Aorta (tissue), 5 donors: ENCODE results near the gene SIGLEC7. TPM values are rescaled to one million over a fixed set of nuclear protein-coding genes. Genes with fewer than 3 reads are reported as not detected.

Experiments
- ATAC-seq: fragments of 200-7000 bp; cut with Tn5 transposase; one replicate; pipeline ENCODE4 v1.9.1; 2022; ENCODE audit warnings: moderate library complexity; ENCODE audit not compliant: low FRiP score
- DNase-seq, 2 donors: peaks; one replicate each; pipeline ENCODE4 v3.0.0-alpha.2; 2020
- H3K27ac ChIP-seq, 2 donors: one replicate each; pipeline ENCODE4 v1.5.1; 2013; ENCODE audit warnings: low read length in 2 of 2, mild to moderate bottlenecking in 2 of 2, moderate library complexity in 2 of 2, control low read depth in 1 of 2, inconsistent platforms in 1 of 2, low read depth in 1 of 2
- H3K27me3 ChIP-seq, 2 donors: one replicate each; pipeline ENCODE4 v1.6.1; 2013; ENCODE audit warnings: control low read depth in 1 of 2, low read length in 1 of 2, mild to moderate bottlenecking in 1 of 2, moderate library complexity in 1 of 2; ENCODE audit not compliant: insufficient read depth in 2 of 2, control insufficient read depth in 1 of 2
- H3K36me3 ChIP-seq, 2 donors: one replicate each; pipeline ENCODE4 v1.6.1; 2013; ENCODE audit warnings: control low read depth in 1 of 2, low read length in 1 of 2, mild to moderate bottlenecking in 1 of 2; ENCODE audit not compliant: insufficient read depth in 2 of 2, control insufficient read depth in 1 of 2
- H3K4me1 ChIP-seq, 2 donors: one replicate each; pipeline ENCODE4 v1.6.1; 2013; ENCODE audit warnings: low read length in 2 of 2, control low read depth in 1 of 2, mild to moderate bottlenecking in 1 of 2, moderate library complexity in 1 of 2; ENCODE audit not compliant: insufficient read depth in 2 of 2, control insufficient read depth in 1 of 2
- H3K4me3 ChIP-seq, 2 donors: one replicate each; pipeline ENCODE4 v1.5.1; 2013; ENCODE audit warnings: low read length in 2 of 2, control low read depth in 1 of 2, mild to moderate bottlenecking in 1 of 2
- H3K9me3 ChIP-seq: one replicate; pipeline ENCODE4 v1.6.1; 2013; ENCODE audit warnings: mild to moderate bottlenecking, low read length; ENCODE audit not compliant: control insufficient read depth
- WGBS, 2 donors: extraction: QIAGEN DNeasy Blood & Tissue Kit; methylation state at CpG; one replicate each; pipeline ENCODE4 v1.1.7; 2013; 5-methylcytosine and 5-hydroxymethylcytosine counted together
- intact Hi-C, 2 donors: fragments of 100-400 bp; cut with DNase I; formaldehyde crosslinking; loops; one replicate each; pipeline versions ENCODE4 v1.14.2 to v1.15.0; 2022
- polyA plus RNA-seq, 2 donors: library from polyadenylated mRNA; stranded (reverse); fragments of 200-250 nt; gene quantifications; one replicate each; pipeline ENCODE4 v1.2.3, GENCODE V29; 2013
- total RNA-seq, 2 donors: library from RNA; stranded (reverse); fragmentation: NEBNext Ultra II Directional; extraction: Animal tissue kit (Norgen Biotek cat#: 25700); gene quantifications; one replicate each; pipeline ENCODE4 v1.2.1, GENCODE V29; 2021
- donor health status: healthy with polysubstance abuse.
- donor health status: Bipolar disorder and iron deficiency.
- donor health status: DM: no; HTN: no; CAD: no.
- donor health status: DM: no; HTN: no; CAD: no.
- donor health status: DM: yes; HTN: yes; CAD: no.

The SIGLEC7 gene
- total and polyA plus RNA-seq, 4 donors = 0.97 to 4.5 (median 2.7) TPM

DNA sequence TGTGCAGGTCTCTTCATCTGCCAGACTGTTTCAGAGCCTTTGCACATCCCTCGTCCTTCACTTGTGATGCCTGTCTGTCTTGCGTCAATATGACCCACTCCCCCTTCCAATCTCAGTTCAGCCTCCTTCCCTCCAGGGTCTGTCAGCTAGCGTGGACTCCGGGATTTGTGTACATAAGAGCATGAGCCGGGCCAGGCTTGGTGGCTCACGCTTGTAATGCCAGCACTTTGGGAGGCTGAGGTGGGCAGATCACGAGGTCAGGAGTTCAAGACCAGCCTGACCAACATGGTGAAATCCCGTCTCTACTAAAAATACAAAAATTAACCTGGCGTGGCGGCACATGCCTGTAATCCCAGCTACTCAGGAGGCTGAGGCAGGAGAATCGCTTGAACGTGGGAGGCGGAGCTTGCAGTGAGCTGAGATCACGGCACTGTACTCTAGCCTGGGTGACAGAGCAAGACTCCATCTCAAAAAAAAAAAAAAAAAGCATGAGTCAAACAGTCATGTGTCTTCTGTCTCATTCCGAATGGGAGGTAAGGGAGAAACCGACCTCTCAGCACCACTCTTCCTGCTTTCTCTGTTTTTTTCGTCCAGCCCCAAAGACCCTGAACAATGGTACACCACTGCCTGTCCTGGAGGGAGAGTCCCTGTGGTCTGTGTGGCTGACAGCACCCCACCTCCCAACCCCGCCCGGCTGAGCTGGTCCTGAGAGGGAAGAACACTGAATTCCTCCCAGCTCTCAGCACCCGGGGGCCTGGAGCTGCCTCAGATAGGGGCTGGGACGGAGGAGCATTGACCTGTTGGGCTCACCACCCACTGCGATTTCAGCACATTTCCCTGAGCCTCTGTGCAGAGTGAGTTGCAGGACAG, 19.8 kb upstream of the SIGLEC7 start:
- Histone ChIP-seq H3K4me3 (no peak overlapping the region), H3K27ac (no peak overlapping the region), H3K27me3 (no peaks in the 10 kb centered on the region), H3K4me1 (no peaks in the 10 kb centered on the region), H3K36me3 (no peaks in the 10 kb centered on the region), H3K9me3 (no peaks in the 10 kb centered on the region)
- intact Hi-C loops = no loop called here
- ATAC-seq = no peak
- DNase-seq = peak in 1 of 2 donors; percentile 62
- WGBS, 2 donors = 68% methylated on average over 22 of the region's 22 CpGs

DNA sequence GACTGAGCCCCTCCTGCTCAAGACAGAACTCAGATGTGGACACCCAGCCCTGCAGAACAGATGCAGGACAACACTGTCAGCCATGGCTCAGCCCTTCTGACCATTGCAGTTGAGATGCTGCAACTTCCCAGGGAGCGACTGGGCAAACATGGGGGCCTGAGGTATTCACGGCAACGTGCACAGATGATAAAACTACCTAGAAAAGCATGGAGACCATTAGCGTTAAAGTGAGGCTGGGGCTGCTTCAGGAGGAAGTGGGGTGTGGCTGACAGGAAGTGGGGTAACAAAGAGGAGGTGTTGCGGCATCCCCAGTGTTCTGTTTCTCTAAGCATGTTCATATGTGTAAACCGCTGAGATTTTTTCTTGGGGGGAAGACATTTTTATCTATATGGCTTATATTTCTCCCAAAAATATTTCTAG, 18.7 kb upstream of the SIGLEC7 start:
- intact Hi-C loops = no loop called here
- Histone ChIP-seq H3K4me3 (no peak overlapping the region), H3K4me1 (no peaks in the 10 kb centered on the region), H3K27ac (no peak overlapping the region), H3K36me3 (no peaks in the 10 kb centered on the region), H3K27me3 (no peaks in the 10 kb centered on the region), H3K9me3 (no peaks in the 10 kb centered on the region)
- ATAC-seq (no peak), DNase-seq (peak in 1 of 2 donors; percentile 61)
- 71 to 73% methylated on average over 6 of the region's 6 CpGs for WGBS, 2 donors

DNA sequence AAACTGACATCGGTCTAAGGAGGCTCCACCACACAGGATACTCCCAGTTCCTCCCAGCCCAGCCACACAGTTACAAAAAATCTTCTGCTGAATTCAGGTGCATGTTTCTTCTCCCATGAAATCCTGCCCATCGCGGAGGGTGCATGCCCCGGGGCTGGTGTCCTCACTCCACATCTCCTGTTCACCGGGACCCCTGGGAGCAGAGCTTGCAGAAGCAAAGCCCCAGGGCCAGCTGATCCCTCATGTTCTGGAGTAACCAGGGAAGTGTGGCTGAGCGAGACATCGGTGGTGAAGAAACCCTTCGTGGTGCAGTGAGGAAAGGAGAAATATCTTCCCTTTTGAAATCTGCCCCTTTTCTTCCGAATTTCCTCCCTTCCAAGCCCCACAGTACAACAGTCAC, 18.3 kb upstream of the SIGLEC7 start:
- Histone ChIP-seq H3K27me3 (no peaks in the 10 kb centered on the region), H3K36me3 (no peaks in the 10 kb centered on the region), H3K4me3 (no peak overlapping the region), H3K27ac (no peak overlapping the region), H3K4me1 (no peaks in the 10 kb centered on the region), H3K9me3 (no peaks in the 10 kb centered on the region)
- WGBS, 2 donors = 80 to 81% methylated on average over 9 of the region's 9 CpGs
- DNase-seq (peak in 1 of 2 donors; percentile 54), ATAC-seq (no peak)
- intact Hi-C loops = no loop called here

DNA sequence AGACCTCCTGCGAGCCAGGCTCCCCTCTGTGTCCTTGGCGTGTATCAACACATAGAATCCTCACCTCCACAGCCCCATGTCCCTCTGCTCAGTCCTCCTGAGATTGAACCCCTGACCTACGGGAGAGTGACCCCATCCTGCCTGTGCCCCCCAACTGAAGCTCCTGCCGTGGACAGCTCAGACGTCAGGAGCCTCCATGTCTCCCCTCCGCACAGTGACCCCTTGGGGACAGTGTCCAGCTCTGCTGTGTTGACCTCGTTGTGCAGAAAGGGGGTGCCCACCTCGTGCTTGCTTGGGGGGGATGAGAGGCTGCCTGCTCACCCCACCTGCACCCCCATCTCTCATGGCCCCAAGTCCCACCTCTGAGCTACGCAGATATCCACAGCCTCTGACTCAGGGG, 17.9 kb upstream of the SIGLEC7 start:
- intact Hi-C loops = no loop called here
- no peaks in the 10 kb centered on the region for H3K27me3 ChIP-seq
- no peak overlapping the region for H3K4me3 ChIP-seq
- H3K9me3 ChIP-seq = no peaks in the 10 kb centered on the region
- DNase-seq = peak in 1 of 2 donors; percentile 19
- H3K27ac ChIP-seq = no peak overlapping the region
- H3K4me1 ChIP-seq = no peaks in the 10 kb centered on the region
- 76 to 80% methylated on average over 9 of the region's 9 CpGs for WGBS, 2 donors
- ATAC-seq = no peak
- no peaks in the 10 kb centered on the region for H3K36me3 ChIP-seq

DNA sequence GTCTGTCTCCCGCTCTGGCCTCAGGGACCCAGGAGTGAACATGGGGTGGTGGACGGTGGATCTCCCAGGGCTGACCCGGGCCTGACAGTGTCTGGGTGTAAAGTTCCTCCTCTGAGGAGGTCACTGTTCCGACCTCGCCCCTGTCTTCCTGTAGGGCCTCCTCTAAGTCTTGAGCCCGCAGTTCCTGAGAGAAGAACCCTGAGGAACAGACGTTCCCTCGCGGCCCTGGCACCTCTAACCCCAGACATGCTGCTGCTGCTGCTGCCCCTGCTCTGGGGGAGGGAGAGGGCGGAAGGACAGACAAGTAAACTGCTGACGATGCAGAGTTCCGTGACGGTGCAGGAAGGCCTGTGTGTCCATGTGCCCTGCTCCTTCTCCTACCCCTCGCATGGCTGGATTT, 17.4 kb upstream of the SIGLEC7 start, which contains the start of gene SIGLEC9:
Gene SIGLEC9 (plus strand): TSS at position 178 of the 400 bp plus-strand sequence. CDS start 69 bp downstream, at position 247.
- Histone ChIP-seq H3K27ac (no peak within 1 kb of the TSS), H3K4me3 (no peak within 1 kb of the TSS), H3K27me3 (no peaks in the 10 kb centered on the region), H3K4me1 (no peaks in the 10 kb centered on the region), H3K9me3 (no peaks in the 10 kb centered on the region), H3K36me3 (no peaks in the 10 kb centered on the region)
- DNase-seq (peak in 1 of 2 donors; percentile 88), ATAC-seq (no peak)
- intact Hi-C loops = no loop called here
- WGBS, 2 donors = 52% methylated on average over 14 of the region's 14 CpGs

DNA sequence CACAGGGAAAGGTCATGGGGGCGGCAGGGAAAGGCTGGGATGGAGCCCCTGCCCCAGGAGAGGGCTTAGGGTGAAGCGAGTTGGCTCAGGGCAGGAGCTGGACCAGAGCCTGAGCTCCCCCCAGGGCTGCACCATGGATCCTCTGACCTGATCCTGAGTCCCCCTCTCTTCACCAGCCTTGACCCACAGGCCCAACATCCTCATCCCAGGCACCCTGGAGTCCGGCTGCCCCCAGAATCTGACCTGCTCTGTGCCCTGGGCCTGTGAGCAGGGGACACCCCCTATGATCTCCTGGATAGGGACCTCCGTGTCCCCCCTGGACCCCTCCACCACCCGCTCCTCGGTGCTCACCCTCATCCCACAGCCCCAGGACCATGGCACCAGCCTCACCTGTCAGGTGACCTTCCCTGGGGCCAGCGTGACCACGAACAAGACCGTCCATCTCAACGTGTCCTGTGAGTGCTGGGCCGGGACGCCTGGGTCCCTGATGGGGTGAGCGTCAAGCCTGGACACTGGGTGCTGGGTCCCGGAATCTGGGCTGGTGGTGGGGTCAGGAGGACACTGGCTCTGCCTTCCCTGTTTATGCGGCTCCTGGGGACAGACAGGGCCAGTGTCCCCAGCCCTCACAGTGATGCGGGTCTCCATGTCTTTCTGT, 16.6 kb upstream of the SIGLEC7 start:
- H3K36me3 ChIP-seq = no peaks in the 10 kb centered on the region
- H3K4me3 ChIP-seq = no peak overlapping the region
- H3K9me3 ChIP-seq = no peaks in the 10 kb centered on the region
- DNase-seq = no peak
- H3K27me3 ChIP-seq = no peaks in the 10 kb centered on the region
- no peak overlapping the region for H3K27ac ChIP-seq
- H3K4me1 ChIP-seq = no peaks in the 10 kb centered on the region
- 87% methylated on average over 16 of the region's 16 CpGs for WGBS, 2 donors
- ATAC-seq = no peak
- intact Hi-C loops = no loop called here

DNA sequence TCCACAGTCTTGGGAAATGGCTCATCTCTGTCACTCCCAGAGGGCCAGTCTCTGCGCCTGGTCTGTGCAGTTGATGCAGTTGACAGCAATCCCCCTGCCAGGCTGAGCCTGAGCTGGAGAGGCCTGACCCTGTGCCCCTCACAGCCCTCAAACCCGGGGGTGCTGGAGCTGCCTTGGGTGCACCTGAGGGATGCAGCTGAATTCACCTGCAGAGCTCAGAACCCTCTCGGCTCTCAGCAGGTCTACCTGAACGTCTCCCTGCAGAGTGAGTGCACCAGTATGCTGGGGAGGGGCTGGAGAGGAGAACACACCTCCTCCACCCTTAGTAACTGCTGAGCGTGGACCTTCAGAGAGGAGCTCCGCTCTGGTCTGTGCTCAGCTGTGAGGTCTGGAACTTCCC, 15.1 kb upstream of the SIGLEC7 start:
- Histone ChIP-seq H3K9me3 (no peaks in the 10 kb centered on the region), H3K4me3 (no peak overlapping the region), H3K4me1 (no peaks in the 10 kb centered on the region), H3K36me3 (no peaks in the 10 kb centered on the region), H3K27me3 (no peaks in the 10 kb centered on the region), H3K27ac (no peak overlapping the region)
- intact Hi-C loops = no loop called here
- 41 to 52% methylated on average over 6 of the region's 6 CpGs for WGBS, 2 donors
- DNase-seq (no peak), ATAC-seq (no peak)

DNA sequence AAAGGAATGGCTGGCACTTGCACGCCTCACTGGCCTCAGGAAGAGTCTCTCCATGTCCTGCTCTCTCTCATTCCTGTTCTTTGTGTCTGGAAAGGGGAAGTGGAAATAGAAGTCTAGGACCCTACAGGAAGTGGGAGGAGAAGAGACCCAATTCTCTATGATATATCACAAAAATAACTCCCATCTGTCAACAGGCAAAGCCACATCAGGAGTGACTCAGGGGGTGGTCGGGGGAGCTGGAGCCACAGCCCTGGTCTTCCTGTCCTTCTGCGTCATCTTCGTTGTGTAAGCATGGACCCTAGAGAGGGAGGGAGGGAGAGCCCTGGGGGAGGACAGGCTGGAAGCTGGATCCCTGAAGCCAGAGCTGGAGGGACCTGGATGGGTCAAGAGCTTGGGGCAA, 14.3 kb upstream of the SIGLEC7 start:
- peak in 1 of 2 donors; percentile 81 for DNase-seq
- no peak overlapping the region for H3K27ac ChIP-seq
- WGBS, 2 donors = 48% methylated on average over 4 of the region's 4 CpGs
- H3K9me3 ChIP-seq = no peaks in the 10 kb centered on the region
- intact Hi-C loops = no loop called here
- no peak for ATAC-seq
- no peaks in the 10 kb centered on the region for H3K4me1 ChIP-seq
- no peaks in the 10 kb centered on the region for H3K36me3 ChIP-seq
- no peaks in the 10 kb centered on the region for H3K27me3 ChIP-seq
- H3K4me3 ChIP-seq = no peak overlapping the region

DNA sequence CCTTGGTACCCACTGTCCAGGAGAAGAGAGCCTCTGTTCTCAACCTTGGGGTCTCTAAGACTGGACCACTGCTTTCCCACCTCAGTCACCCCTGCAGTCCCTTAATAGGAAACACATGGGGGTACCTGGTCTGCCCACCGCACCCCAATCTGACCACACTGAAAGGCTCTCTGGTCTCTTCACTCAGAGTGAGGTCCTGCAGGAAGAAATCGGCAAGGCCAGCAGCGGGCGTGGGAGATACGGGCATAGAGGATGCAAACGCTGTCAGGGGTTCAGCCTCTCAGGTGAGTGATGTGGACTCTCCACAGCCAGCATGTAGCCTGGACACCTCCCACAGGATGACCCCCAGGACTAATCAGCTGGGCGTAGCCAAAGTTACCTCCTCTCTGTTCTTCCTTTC, 13.9 kb upstream of the SIGLEC7 start:
- DNase-seq = peak in 1 of 2 donors; percentile 35
- H3K9me3 ChIP-seq = no peaks in the 10 kb centered on the region
- ATAC-seq = no peak
- 87 to 97% methylated on average over 7 of the region's 7 CpGs for WGBS, 2 donors
- H3K27ac ChIP-seq = no peak overlapping the region
- no peaks in the 10 kb centered on the region for H3K4me1 ChIP-seq
- intact Hi-C loops = no loop called here
- no peaks in the 10 kb centered on the region for H3K36me3 ChIP-seq
- H3K27me3 ChIP-seq = no peaks in the 10 kb centered on the region
- no peak overlapping the region for H3K4me3 ChIP-seq
